Effector memory CD8-positive, alpha-beta T cell (primary cell): ENCODE measurements around the gene DACT3.
A peak's percentile ranks its signal among the peaks of the same experiment; 100 is the strongest.

Source experiments
- ATAC-seq: fragments of 150-1000 bp; cut with Tn5 transposase; replicated peaks from 2 replicates; pipeline ENCODE4 v1.10.0; 2021; ENCODE audit warnings: mild to moderate bottlenecking, moderate library complexity
- DNase-seq, 3 experiments: peaks; one replicate each; pipeline ENCODE4 v3.0.0; 2021
- H3K27ac Mint-ChIP-seq, 2 donors: one replicate each; pipeline ENCODE4 v1.8.0; 2022; ENCODE audit warnings: mild to moderate bottlenecking in 2 of 2, mixed read lengths in 2 of 2, moderate library complexity in 2 of 2
- H3K27me3 Mint-ChIP-seq, 2 donors: one replicate each; pipeline ENCODE4 v1.8.0; 2022; ENCODE audit warnings: mixed read lengths in 2 of 2
- H3K36me3 Mint-ChIP-seq: one replicate; pipeline ENCODE4 v1.8.0; 2022; ENCODE audit warnings: mild to moderate bottlenecking, moderate library complexity, mixed read lengths; ENCODE audit not compliant: insufficient read depth
- H3K4me1 Mint-ChIP-seq, 2 donors: one replicate each; pipeline ENCODE4 v1.8.0; 2022; ENCODE audit warnings: low read depth in 2 of 2, mixed read lengths in 2 of 2
- H3K4me3 Mint-ChIP-seq, 2 donors: one replicate each; pipeline ENCODE4 v1.8.0; 2022; ENCODE audit warnings: mild to moderate bottlenecking in 2 of 2, mixed read lengths in 2 of 2, moderate library complexity in 2 of 2
- H3K9me3 Mint-ChIP-seq, 2 donors: one replicate each; pipeline ENCODE4 v1.8.0; 2022; ENCODE audit warnings: mixed read lengths in 2 of 2

The DACT3 gene

DNA sequence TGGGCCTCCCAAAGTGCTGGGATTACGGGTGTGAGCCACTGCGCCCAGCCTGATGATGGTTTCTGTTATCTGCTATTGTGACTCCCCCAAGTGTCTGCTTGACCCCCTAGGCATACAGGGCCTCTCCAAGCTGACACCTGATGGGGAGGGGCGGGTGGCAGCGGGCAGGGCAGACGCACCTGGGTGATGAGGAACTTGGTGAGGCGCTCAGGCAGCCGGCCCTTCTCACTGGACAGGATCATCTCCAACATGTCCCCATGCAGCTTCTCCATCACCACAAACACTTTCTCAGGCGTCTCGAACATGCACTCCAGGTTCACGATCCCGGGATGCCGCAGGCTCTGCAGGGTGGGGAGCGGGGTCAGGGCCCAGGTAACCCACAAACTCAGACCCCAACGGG, 28.4 kb upstream of the DACT3 start:
- Mint-ChIP-seq H3K27me3 (no peaks in the 10 kb centered on the region), H3K9me3 (no peaks in the 10 kb centered on the region), H3K27ac (peak overlapping the region in 1 of 2 donors; percentile 74), H3K4me1 (peaks cover 2 to 21% of the 10 kb centered on the region in 2 donors), H3K36me3 (peaks cover 97% of the 10 kb centered on the region), H3K4me3 (no peak overlapping the region)
- DNase-seq (no peak), ATAC-seq (no peak)

DNA sequence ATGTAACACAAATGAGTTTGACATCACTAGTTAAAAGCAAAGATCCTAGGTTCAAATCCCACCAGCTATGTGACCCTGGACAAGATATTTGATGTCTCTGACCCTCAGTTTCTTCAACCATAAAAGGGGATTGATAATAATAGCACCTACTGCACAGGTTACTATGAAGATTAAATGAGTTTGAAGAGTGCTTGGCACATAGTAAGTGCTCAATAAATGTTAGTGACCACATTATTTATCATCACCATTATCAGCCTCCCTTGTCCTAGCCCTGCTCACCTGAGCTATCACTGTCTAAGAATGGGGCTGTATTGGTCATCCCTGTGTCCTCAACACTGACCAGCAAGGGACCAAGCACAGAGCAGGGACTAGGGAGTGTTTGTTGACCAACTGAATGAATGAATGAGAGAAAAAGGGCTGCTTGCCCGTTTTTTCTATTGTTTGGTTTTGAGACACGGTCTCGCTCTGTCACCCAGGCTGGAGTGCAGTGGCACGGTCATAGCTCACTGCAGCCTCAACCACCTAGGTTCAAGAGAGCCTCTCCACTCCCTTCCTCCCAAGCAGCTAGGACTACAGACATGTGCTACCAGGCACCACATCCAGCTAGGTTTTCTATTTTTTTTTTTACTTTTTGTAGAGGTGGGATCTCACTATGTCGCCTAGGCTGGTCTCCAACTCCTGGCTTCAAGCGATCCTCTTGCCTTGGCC, 26.6 kb upstream of the DACT3 start:
- Mint-ChIP-seq H3K36me3 (peaks cover 99% of the 10 kb centered on the region), H3K27ac (no peak overlapping the region)

DNA sequence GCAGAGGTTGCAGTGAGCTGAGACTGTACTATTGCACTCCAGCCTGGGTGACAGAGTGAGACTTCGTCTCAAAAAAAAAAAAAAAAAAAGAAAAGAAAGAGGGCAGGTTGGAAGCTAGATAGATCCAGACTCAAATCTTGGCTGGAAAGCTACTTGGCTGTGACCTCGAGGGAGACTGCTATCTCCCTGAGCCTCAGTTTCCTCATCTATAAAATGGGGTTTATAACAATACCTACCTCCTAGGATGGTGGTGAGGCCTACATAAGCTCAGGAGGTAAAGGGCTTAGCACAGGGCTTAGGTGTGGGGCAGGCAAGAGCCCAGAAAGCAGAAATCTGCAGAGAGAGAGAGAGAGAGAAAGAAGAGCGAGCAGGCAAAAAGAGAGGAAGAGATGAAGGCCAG, 24.2 kb upstream of the DACT3 start:
- ATAC-seq (no peak), DNase-seq (no peak)
- Mint-ChIP-seq H3K27ac (no peak overlapping the region), H3K36me3 (peaks cover 100% of the 10 kb centered on the region), H3K4me1 (peaks cover 0 to 7% of the 10 kb centered on the region in 2 donors), H3K9me3 (no peaks in the 10 kb centered on the region), H3K4me3 (no peak overlapping the region), H3K27me3 (no peaks in the 10 kb centered on the region)

More for the DNA sequence above, 26.6 kb upstream of the DACT3 start:
- H3K27me3 Mint-ChIP-seq, result no peaks in the 10 kb centered on the region
- ATAC-seq, result no peak
- H3K9me3 Mint-ChIP-seq, result no peaks in the 10 kb centered on the region
- peaks cover 2 to 17% of the 10 kb centered on the region in 2 donors for H3K4me1 Mint-ChIP-seq
- DNase-seq, result no peak
- no peak overlapping the region for H3K4me3 Mint-ChIP-seq

GRCh38 chr19:46678110-46678732, 17.2 kb upstream of the DACT3 start:
- ATAC-seq (peak; percentile 89), DNase-seq (peak; percentile 36 to 58 (median 44))
- Mint-ChIP-seq H3K27ac (no peak overlapping the region), H3K4me1 (peaks cover 7 to 14% of the 10 kb centered on the region in 2 donors), H3K4me3 (no peak overlapping the region), H3K9me3 (no peaks in the 10 kb centered on the region), H3K27me3 (no peaks in the 10 kb centered on the region), H3K36me3 (peaks cover 95% of the 10 kb centered on the region)

GRCh38 chr19:46674416-46675178, 13.6 kb upstream of the DACT3 start:
- Mint-ChIP-seq H3K4me1 (peaks cover 4 to 14% of the 10 kb centered on the region in 2 donors), H3K4me3 (no peak overlapping the region), H3K36me3 (peaks cover 59% of the 10 kb centered on the region), H3K9me3 (no peaks in the 10 kb centered on the region), H3K27me3 (no peaks in the 10 kb centered on the region), H3K27ac (no peak overlapping the region)
- ATAC-seq, result no peak
- no peak for DNase-seq

GRCh38 chr19:46670813-46671212, 9.8 kb upstream of the DACT3 start:
- H3K27me3 Mint-ChIP-seq, result no peaks in the 10 kb centered on the region
- ATAC-seq (no peak), DNase-seq (no peak)
- no peaks in the 10 kb centered on the region for H3K9me3 Mint-ChIP-seq
- peaks cover 0 to 5% of the 10 kb centered on the region in 2 donors for H3K4me1 Mint-ChIP-seq
- peaks cover 22% of the 10 kb centered on the region for H3K36me3 Mint-ChIP-seq
- no peak overlapping the region for H3K4me3 Mint-ChIP-seq
- no peak overlapping the region for H3K27ac Mint-ChIP-seq

DNA sequence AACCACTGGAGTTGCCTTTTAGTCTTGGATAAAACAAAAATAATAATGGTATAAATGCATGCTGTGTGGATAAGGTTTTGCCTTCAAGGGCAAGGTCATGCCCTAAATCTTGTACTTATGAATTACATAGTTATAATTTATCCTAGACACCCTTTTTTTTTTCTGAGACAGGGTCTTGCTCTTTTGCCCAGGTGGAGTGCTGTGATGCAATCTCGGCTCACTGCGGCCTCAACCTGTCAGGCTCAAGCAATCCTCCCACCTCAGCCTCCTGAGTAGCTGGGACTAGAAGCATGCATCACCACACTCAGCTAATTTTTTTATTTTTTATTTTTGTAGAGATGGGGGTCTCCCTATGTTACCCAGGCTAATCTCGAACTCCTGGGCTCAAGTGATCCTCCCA, 7.7 kb upstream of the DACT3 start:
- Mint-ChIP-seq H3K4me1 (peaks cover 0 to 5% of the 10 kb centered on the region in 2 donors), H3K4me3 (no peak overlapping the region), H3K36me3 (peaks cover 4% of the 10 kb centered on the region), H3K27ac (no peak overlapping the region), H3K27me3 (no peaks in the 10 kb centered on the region), H3K9me3 (no peaks in the 10 kb centered on the region)
- ATAC-seq, result no peak
- no peak for DNase-seq

DNA sequence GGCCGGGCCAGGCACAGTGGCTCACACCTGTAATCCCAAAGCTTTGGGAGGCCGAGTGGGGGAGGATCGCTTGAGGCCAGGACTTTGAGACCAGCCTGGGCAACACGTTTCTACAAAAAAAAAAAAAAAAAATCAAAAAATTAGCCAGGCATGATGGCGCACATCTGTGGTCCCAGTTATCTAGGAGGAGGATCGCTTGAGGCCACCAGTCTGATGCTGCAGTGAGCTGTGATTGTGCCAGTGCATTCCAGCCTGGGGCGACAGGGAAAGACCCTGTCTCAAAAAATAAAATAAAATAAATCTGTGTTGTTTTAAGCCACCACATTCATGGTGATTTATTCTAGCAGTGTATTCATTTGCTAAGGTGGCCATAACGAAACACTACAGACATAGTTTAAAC, 4.1 kb upstream of the DACT3 start:
- ATAC-seq (no peak), DNase-seq (no peak)
- peaks cover under 1 to 2% of the 10 kb centered on the region in 2 donors for H3K27me3 Mint-ChIP-seq
- no peak overlapping the region for H3K4me3 Mint-ChIP-seq
- H3K27ac Mint-ChIP-seq, result no peak overlapping the region
- H3K36me3 Mint-ChIP-seq, result peaks cover 8% of the 10 kb centered on the region
- no peaks in the 10 kb centered on the region for H3K9me3 Mint-ChIP-seq
- H3K4me1 Mint-ChIP-seq, result peaks cover 6 to 11% of the 10 kb centered on the region in 2 donors

DNA sequence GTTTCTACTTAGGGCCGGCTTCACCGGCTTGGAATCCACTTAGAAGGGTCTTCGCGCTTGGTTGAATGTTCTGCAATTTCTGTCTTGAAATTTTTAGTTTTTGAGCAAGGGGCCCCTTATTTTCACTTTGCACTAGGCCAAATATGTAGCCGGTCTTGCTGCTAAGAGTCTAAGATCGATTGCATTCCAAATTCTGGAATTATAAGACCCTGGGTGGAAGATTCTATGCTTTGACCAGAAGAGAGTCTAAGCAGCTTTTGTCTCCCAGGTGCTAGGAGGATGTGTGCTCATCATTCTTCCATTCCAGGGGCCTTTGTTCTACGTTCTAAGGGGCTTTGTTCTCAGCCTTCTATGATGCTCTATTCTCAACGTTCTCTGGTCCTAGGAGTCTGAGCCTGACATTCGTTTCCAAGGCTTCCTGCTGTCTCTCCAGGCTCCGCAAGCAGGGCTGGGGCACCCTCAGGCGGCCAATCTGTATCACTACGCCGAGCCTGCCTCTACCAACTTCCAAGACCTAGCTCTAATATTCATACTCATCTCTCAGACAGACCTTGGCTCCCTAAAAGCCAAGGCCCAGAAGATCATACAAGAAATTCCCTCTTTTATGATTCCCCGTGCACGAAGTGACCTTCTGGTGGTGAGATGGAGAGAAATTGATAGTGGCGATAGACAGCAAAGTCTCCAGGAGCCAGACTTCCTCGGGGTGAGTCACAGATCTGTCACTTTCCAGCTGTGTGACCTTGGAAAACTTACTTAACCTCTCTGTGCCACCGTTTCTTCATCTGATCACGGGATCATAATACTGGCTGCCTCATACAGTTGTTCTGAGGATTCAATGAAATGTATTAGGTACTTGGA, 982 bp upstream of the DACT3 start:
- no peaks in the 10 kb centered on the region for H3K9me3 Mint-ChIP-seq
- peaks cover 15 to 16% of the 10 kb centered on the region in 2 donors for H3K4me1 Mint-ChIP-seq
- H3K4me3 Mint-ChIP-seq, result peak overlapping the region; percentile 69 to 77
- peaks cover 8% of the 10 kb centered on the region for H3K36me3 Mint-ChIP-seq
- peak overlapping the region; percentile 6 to 60 for H3K27ac Mint-ChIP-seq
- DNase-seq, result peak; percentile 63 to 66 (median 65)
- H3K27me3 Mint-ChIP-seq, result peaks cover 19 to 33% of the 10 kb centered on the region in 2 donors
- ATAC-seq, result peak; percentile 49

DNA sequence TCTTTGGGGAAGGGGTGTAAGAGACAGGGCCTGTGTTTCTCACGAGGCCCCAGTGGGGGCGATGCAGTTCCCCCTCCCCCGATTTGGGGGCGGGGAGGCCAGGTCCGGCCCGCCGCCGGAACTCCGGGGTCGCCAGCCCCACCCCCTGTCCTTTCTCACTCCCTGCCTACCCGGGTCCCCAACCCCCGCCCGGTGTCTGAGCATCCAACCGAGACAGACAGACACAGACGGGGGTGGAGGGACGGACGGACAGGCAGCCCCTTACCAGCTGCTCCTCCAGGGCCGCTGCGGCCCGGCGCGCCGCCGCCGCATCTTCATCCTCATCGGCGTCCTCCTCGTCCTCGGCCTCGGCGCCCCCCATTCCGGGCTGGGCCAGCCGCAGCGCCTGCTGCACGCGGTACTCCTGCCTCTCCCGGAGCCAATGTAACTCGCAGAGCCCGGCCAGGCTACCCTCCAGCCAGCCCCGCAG, 397 bp downstream of the DACT3 start:
- peaks cover 15 to 16% of the 10 kb centered on the region in 2 donors for H3K4me1 Mint-ChIP-seq
- H3K9me3 Mint-ChIP-seq, result no peaks in the 10 kb centered on the region
- H3K27me3 Mint-ChIP-seq, result peaks cover 24 to 41% of the 10 kb centered on the region in 2 donors
- DNase-seq (no peak), ATAC-seq (no peak)
- H3K27ac Mint-ChIP-seq, result no peak overlapping the region
- H3K4me3 Mint-ChIP-seq, result peak overlapping the region; percentile 69 to 77
- peaks cover 8% of the 10 kb centered on the region for H3K36me3 Mint-ChIP-seq

- H3K27me3 Mint-ChIP-seq, result peaks cover 29 to 46% of the 10 kb centered on the region in 2 donors
- no peaks in the 10 kb centered on the region for H3K9me3 Mint-ChIP-seq
- H3K4me3 Mint-ChIP-seq, result peak overlapping the region; percentile 69 to 77
- ATAC-seq, result no peak
- H3K36me3 Mint-ChIP-seq, result peaks cover 8% of the 10 kb centered on the region
- H3K27ac Mint-ChIP-seq, result no peak overlapping the region
- peaks cover 15 to 16% of the 10 kb centered on the region in 2 donors for H3K4me1 Mint-ChIP-seq
- no peak for DNase-seq
Observed at GRCh38 chr19:46660008-46660517, 919 bp downstream of the DACT3 start.

GRCh38 chr19:46659151-46660007, 1.6 kb downstream of the DACT3 start:
- DNase-seq (no peak), ATAC-seq (no peak)
- Mint-ChIP-seq H3K27me3 (peaks cover 33 to 53% of the 10 kb centered on the region in 2 donors), H3K36me3 (peaks cover 8% of the 10 kb centered on the region), H3K9me3 (no peaks in the 10 kb centered on the region), H3K4me3 (peak overlapping the region; percentile 69 to 77), H3K27ac (no peak overlapping the region), H3K4me1 (peaks cover 15 to 16% of the 10 kb centered on the region in 2 donors)
